B cell (primary cell): ENCODE measurements around the gene KDELR1.

ENCODE experiments used
- CTCF ChIP-seq: fragments of 200-600 bp; IDR thresholded peaks from one replicate; pipeline ENCODE4 v1.8.0; 2022; ENCODE audit warnings: antibody characterized with exemption, mild to moderate bottlenecking
- EZH2 ChIP-seq: IDR thresholded peaks from 2 replicates; pipeline ENCODE4 v1.6.1; 2012; ENCODE audit warnings: borderline replicate concordance, low read depth, mild to moderate bottlenecking, moderate library complexity, low read length; ENCODE audit not compliant: insufficient read depth, poor library complexity, severe bottlenecking

DNA sequence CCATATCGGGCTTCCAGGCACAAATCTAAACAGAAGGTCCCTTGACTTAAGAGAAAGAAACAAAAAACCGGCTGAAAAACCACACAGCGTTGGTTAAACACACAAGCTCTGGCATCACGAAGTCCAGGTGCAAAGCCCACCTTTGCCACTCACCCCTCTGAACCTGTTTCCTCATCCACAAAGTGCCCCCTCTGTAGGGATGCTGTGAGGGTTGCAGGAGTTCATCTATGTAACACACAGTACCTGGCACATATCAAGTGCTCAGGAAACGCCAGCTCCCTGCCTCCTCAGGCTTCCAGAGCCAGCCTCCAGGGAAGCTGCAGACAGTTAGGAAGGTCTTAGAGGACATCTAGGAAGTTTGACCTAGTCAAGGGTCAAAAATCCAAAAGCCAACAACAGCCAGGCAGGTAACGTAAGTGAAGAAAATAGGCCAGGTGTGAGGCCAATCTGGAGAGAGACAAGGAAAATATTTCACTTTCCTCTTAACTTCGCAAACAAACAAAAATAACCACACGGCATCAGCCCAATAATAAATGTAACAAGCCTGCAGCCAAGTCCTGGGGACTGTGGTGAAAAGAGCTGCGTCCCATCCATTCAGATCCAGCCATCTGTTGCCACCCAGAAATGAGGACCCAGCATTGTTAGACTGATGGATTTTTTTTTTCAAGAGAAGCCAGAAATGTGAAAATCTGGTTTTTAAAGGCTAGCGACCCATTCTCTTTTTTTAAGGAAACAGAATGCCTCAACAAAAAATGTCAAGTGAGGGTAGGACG is 10.0 kb downstream of the KDELR1 start:
- TF ChIP-seq CTCF (no peak), EZH2 (no peak)
